ENCODE measurements around the gene AKAP10. TPM values are rescaled to one million over a fixed set of nuclear protein-coding genes. Genes with fewer than 3 reads are reported as not detected.

The AKAP10 gene
- total and polyA plus RNA-seq, 10 of the 15 experiments (the other 5 are each of a cell fraction or from before 2014, with no cell fraction given), result 4.3 to 23.7 (median 14.7) TPM

GRCh38 chr17:19943026-19943425, 34.6 kb downstream of the AKAP10 start (continued):
- TF ChIP-seq IRF4 (IDR thresholded peaks at IDR 0.05; ENCODE audit: low read depth, low read length) (no peak), TARDBP (IDR thresholded peaks at IDR 0.05; ENCODE audit: borderline replicate concordance) (no peak)

GRCh38 chr17:19940722-19941464, 36.7 kb downstream of the AKAP10 start:
- in situ Hi-C loops (cut with MboI), result no loop called here
- intact Hi-C loops (cut with micrococcal nuclease; ENCODE audit: unreplicated experiment), result no loop called here
- TF ChIP-seq ETV6 (conservative IDR thresholded peaks at IDR 0.05 in 1 of 2, IDR thresholded peaks at IDR 0.05 in 1 of 2; ENCODE audit: borderline replicate concordance in 1 of 2, low read depth in 1 of 2) (no peak), PAX8 (IDR thresholded peaks at IDR 0.05) (no peak), YY1 (IDR thresholded peaks at IDR 0.05; ENCODE audit: low read depth, low read length) (no peak), ATF2 (IDR thresholded peaks at IDR 0.05; ENCODE audit: low read length) (no peak), BCL3 (IDR thresholded peaks at IDR 0.05; ENCODE audit: borderline replicate concordance, insufficient read depth, low read depth, low read length, poor library complexity, severe bottlenecking) (no peak), NR2C2 (IDR thresholded peaks at IDR 0.05; ENCODE audit: borderline replicate concordance, control insufficient read depth, insufficient read length, low read depth) (no peak), IKZF1 (conservative IDR thresholded peaks at IDR 0.05) (no peak), SREBF1 (IDR thresholded peaks at IDR 0.05; ENCODE audit: low read length) (no peak)
- WGBS (ENCODE audit: insufficient coverage, insufficient replicate concordance, low lambda C conversion rate, missing lambda C conversion rate), result 87% methylated on average over 4 of the region's 4 CpGs
- peaks cover 11 to 39% of the 10 kb centered on the region in 2 experiments for H3K36me3 ChIP-seq (ENCODE audit: control insufficient read depth in 2 of 2, insufficient read depth in 2 of 2, low read length in 1 of 2)
- no peak overlapping the region for H2AFZ ChIP-seq (ENCODE audit: control insufficient read depth, low read depth, low read length)
- no peaks in the 10 kb centered on the region for H3K27me3 ChIP-seq (replicated peaks in 1 of 2; ENCODE audit: control insufficient read depth in 2 of 2, insufficient read depth in 2 of 2, low read length in 1 of 2)
- no peak overlapping the region for H3K4me3 ChIP-seq
- no peak for ATAC-seq
- DNase-seq (ENCODE audit: low read depth, low spot score), result no peak
- H3K9me3 ChIP-seq (replicated peaks; ENCODE audit: control insufficient read depth, insufficient read depth, low read length), result no peaks in the 10 kb centered on the region
- H3K27ac ChIP-seq (ENCODE audit: control insufficient read depth, insufficient read depth), result no peak overlapping the region
- no peak overlapping the region for H3K9ac ChIP-seq (ENCODE audit: control insufficient read depth, insufficient read depth, low read length)
- ChIA-PET POLR2A (no interaction called here), CTCF (no interaction called here), SMC1A (ENCODE audit: uncharacterized antibody, unreplicated experiment) (no interaction called here), RAD21 (ENCODE audit: unreplicated experiment) (no interaction called here)
- no peaks in the 10 kb centered on the region for H3K79me2 ChIP-seq (ENCODE audit: control insufficient read depth, insufficient read depth, low read length)
- no peaks in the 10 kb centered on the region for H4K20me1 ChIP-seq (ENCODE audit: control insufficient read depth, insufficient read depth)
- H3K4me2 ChIP-seq (ENCODE audit: control insufficient read depth, insufficient read depth), result no peak overlapping the region
- H3K4me1 ChIP-seq (ENCODE audit: control insufficient read depth, insufficient read depth, low read length), result no peaks in the 10 kb centered on the region
- no TSS peak for BruUV-seq (replicated peaks)
- FAIRE-seq, result no peak
